Measurements from ENCODE around the gene COL20A1.

Gene COL20A1

DNA sequence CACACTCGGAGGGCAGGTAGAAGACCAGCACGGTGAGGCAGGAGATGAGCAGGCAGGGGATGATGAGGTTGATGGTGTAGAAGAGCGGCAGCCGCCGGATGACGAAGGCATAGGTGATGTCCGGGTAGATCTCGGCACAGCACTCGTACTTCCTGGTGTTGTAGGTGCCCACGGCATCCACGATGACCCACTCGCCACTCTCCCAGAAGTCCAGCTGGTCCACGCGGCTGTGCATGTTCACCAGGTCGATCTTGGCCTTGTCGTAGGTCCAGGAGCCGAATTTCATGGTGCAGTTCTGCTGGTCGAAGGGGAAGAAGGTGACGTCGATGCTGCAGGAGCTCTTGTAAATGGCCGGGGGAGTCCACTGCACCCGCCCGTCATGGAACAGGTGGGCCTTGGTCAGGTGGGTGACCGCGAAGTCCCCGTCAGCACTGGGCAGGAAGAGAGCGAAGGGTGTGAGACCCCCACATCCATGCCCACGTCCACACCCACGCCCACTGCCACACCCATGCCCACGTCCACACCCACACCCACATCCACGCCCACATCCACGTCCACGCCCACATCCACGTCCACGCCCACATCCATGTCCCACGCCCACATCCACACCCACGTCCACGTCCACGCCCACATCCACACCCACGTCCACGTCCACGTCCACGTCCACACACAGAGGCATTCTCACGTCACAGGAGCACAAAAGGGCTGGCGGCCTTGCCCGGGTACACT is 57.8 kb downstream of the COL20A1 start:
- Histone ChIP-seq H3K4me1 (ENCODE audit: control insufficient read depth, insufficient read depth, low read length) (peaks cover 11% of the 10 kb centered on the region), H3K27ac (ENCODE audit: insufficient read depth, low read depth, low read length, poor library complexity, severe bottlenecking) (no peak overlapping the region), H3K4me3 (ENCODE audit: insufficient read depth, low read depth, low read length) (no peak overlapping the region), H3K36me3 (ENCODE audit: control insufficient read depth, insufficient read depth, low read length) (no peaks in the 10 kb centered on the region), H3K9me3 (ENCODE audit: control insufficient read depth, low read length) (no peaks in the 10 kb centered on the region), H3K27me3 (ENCODE audit: control insufficient read depth, insufficient read depth, low read length, poor library complexity, severe bottlenecking) (no peaks in the 10 kb centered on the region)
- 82 to 86% methylated on average over 43 to 46 of the region's 46 CpGs for WGBS, 2 experiments

DNA sequence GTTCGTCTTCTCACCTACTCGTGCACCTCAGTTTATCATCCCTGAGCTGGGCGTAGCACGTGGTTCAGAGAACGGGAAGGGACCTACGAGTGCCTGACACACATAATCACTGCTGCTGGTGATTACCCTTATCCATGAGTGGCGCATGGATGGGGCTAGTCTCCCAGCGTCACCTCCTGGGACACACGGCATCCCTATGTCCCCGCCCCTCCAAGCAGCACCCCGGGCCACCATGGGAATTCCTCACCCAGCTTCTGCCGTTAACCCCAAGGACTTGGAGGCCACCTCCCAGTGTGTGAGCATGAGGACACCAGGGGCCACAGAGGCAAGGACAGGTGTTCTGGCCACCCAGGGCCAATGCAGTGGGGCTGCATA is 58.3 kb downstream of the COL20A1 start:
- Histone ChIP-seq H3K4me1 (ENCODE audit: control insufficient read depth, insufficient read depth, low read length) (peaks cover 11% of the 10 kb centered on the region), H3K4me3 (ENCODE audit: insufficient read depth, low read depth, low read length) (no peak overlapping the region), H3K36me3 (ENCODE audit: control insufficient read depth, insufficient read depth, low read length) (no peaks in the 10 kb centered on the region), H3K27ac (ENCODE audit: insufficient read depth, low read depth, low read length, poor library complexity, severe bottlenecking) (no peak overlapping the region), H3K9me3 (ENCODE audit: control insufficient read depth, low read length) (no peaks in the 10 kb centered on the region), H3K27me3 (ENCODE audit: control insufficient read depth, insufficient read depth, low read length, poor library complexity, severe bottlenecking) (no peaks in the 10 kb centered on the region)
- 86 to 88% methylated on average over 12 of the region's 12 CpGs for WGBS, 2 experiments

DNA sequence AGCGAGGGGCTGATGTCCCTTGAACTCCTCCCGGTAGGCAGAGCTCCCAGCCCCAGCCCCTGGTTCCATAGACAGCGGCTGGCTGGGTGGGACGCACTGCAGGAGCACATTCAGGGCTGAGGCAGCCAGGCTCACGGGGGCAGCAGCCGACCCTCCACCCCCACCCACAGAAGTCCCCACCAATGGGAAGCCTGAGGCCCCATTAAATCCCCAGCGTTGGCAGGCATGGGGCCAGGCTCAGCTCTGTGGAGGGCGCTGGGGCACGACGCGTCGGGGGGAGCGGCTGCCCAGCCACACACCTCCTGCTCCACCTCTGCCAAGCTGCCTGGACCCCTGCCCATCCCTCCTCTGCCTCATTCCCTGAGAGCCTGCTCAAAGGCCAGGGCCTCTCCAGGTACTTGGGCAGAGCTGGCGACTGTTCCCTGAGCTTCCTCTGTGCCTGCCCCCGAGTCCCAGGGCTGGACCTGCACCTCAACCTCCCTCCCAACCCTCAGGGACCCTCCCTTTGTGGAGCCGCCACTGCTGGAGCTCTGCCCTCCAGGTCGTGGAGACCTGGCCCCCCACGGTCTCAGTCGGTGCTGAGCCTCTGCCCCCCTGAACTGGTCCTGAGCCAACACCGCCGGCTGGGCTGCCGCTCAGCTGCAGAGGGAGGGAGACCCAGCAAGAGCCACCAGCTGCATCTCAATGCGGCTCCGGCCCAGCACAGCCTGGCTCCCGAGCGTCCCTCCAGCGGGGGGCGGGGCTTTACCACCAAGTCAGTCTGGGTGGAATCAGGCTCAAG is 59.0 kb downstream of the COL20A1 start:
- no peak overlapping the region for H3K27ac ChIP-seq (ENCODE audit: insufficient read depth, low read depth, low read length, poor library complexity, severe bottlenecking)
- H3K9me3 ChIP-seq (ENCODE audit: control insufficient read depth, low read length) = no peaks in the 10 kb centered on the region
- no peak overlapping the region for H3K4me3 ChIP-seq (ENCODE audit: insufficient read depth, low read depth, low read length)
- H3K36me3 ChIP-seq (ENCODE audit: control insufficient read depth, insufficient read depth, low read length) = no peaks in the 10 kb centered on the region
- 44 to 46% methylated on average over 28 of the region's 28 CpGs for WGBS, 2 experiments
- no peaks in the 10 kb centered on the region for H3K27me3 ChIP-seq (ENCODE audit: control insufficient read depth, insufficient read depth, low read length, poor library complexity, severe bottlenecking)
- peaks cover 11% of the 10 kb centered on the region for H3K4me1 ChIP-seq (ENCODE audit: control insufficient read depth, insufficient read depth, low read length)

DNA sequence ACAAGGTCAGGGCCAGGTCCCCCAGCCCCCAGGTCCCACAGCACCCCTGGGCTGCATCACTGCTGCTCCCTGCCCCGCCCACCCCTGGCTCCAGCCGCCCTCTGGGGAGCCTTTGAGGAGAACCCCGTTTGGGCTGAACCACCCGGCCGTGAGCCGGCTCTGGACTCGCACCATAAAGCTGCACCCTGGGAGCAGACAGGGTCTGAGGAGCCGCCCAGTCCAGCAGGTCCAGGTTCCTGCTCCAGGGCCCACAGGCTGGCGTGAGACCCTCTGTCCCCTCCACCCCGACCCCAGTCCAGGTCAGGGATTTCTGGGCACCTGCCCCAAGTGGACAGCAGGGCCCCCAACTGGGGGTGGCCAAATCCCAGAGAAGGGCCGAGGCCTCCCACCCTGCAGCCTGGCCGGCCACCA is 59.8 kb downstream of the COL20A1 start:
- no peaks in the 10 kb centered on the region for H3K9me3 ChIP-seq (ENCODE audit: control insufficient read depth, low read length)
- peaks cover 11% of the 10 kb centered on the region for H3K4me1 ChIP-seq (ENCODE audit: control insufficient read depth, insufficient read depth, low read length)
- no peak overlapping the region for H3K4me3 ChIP-seq (ENCODE audit: insufficient read depth, low read depth, low read length)
- no peaks in the 10 kb centered on the region for H3K27me3 ChIP-seq (ENCODE audit: control insufficient read depth, insufficient read depth, low read length, poor library complexity, severe bottlenecking)
- H3K36me3 ChIP-seq (ENCODE audit: control insufficient read depth, insufficient read depth, low read length) = no peaks in the 10 kb centered on the region
- WGBS, 2 experiments = 76 to 79% methylated on average over 12 of the region's 12 CpGs
- no peak overlapping the region for H3K27ac ChIP-seq (ENCODE audit: insufficient read depth, low read depth, low read length, poor library complexity, severe bottlenecking)

DNA sequence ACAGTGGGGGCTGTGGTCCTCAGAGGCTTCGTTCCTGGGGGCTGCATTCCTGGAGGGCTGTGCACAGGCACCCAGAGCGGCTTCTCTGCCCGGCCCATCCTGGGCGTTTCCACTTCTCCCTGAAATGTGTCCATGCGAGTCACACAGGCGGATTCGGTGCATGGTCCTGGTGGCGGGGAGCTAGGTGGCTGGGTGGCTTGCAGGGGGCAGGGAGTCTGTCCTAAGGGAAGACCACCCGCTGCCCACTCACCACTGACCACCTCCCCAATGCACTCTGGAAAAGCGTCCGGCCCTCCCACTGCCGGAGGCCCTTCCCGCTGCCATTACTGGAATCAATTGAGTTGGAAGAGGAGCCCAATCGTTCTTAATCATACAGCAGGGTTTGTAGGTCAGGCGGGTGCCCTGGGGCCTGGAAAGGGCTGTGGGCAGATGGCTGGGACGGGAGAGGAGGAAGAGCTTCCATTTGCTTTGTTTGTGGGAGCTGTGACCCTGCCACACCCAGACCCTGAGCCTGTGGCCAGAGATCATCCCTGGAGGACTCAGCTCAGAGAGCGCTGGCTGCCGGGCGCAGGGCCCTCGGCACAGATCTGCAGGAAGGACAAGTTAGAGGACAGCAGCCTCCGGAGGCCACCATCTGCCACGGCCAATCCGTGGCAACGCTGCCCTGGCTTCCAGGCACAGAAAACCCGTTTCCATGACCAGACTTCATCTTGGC is 61.8 kb downstream of the COL20A1 start:
- Histone ChIP-seq H3K4me3 (ENCODE audit: insufficient read depth, low read depth, low read length) (no peak overlapping the region), H3K36me3 (ENCODE audit: control insufficient read depth, insufficient read depth, low read length) (no peaks in the 10 kb centered on the region), H3K27ac (ENCODE audit: insufficient read depth, low read depth, low read length, poor library complexity, severe bottlenecking) (peak overlapping the region; percentile 8), H3K4me1 (ENCODE audit: control insufficient read depth, insufficient read depth, low read length) (peaks cover 11% of the 10 kb centered on the region), H3K9me3 (ENCODE audit: control insufficient read depth, low read length) (no peaks in the 10 kb centered on the region), H3K27me3 (ENCODE audit: control insufficient read depth, insufficient read depth, low read length, poor library complexity, severe bottlenecking) (peaks cover 6% of the 10 kb centered on the region)
- WGBS, 2 experiments = 93 to 95% methylated on average over 25 of the region's 25 CpGs

DNA sequence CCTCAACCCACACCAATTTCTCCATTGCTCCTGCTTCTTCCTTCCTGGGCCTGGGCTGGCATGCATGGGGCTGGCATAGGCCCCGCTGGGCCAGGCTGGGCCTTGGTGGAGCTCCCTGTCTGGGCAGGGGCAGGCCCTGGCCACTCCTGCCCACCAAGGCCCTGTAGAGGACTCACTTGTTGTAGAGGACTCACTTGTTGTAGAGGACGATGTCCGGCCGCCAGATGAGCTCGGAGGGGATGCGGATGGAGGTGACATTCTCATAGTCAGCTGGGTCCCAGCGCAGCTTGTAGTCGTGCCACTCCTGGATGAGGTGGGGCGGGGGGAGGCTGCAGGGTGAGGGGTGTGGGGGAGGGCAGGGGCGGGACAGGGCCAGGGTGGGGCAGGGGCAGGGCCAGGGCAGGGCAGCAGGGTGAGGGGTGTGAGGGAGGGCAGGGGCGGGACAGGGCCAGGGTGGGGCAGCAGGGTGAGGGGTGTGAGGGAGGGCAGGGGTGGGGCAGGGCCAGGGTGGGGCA is 62.9 kb downstream of the COL20A1 start:
- WGBS, 2 experiments = 91 to 95% methylated on average over 10 of the region's 11 CpGs
- no peaks in the 10 kb centered on the region for H3K36me3 ChIP-seq (ENCODE audit: control insufficient read depth, insufficient read depth, low read length)
- peaks cover 17% of the 10 kb centered on the region for H3K27me3 ChIP-seq (ENCODE audit: control insufficient read depth, insufficient read depth, low read length, poor library complexity, severe bottlenecking)
- no peak overlapping the region for H3K27ac ChIP-seq (ENCODE audit: insufficient read depth, low read depth, low read length, poor library complexity, severe bottlenecking)
- H3K4me1 ChIP-seq (ENCODE audit: control insufficient read depth, insufficient read depth, low read length) = peaks cover 15% of the 10 kb centered on the region
- no peaks in the 10 kb centered on the region for H3K9me3 ChIP-seq (ENCODE audit: control insufficient read depth, low read length)
- H3K4me3 ChIP-seq (ENCODE audit: insufficient read depth, low read depth, low read length) = no peak overlapping the region

DNA sequence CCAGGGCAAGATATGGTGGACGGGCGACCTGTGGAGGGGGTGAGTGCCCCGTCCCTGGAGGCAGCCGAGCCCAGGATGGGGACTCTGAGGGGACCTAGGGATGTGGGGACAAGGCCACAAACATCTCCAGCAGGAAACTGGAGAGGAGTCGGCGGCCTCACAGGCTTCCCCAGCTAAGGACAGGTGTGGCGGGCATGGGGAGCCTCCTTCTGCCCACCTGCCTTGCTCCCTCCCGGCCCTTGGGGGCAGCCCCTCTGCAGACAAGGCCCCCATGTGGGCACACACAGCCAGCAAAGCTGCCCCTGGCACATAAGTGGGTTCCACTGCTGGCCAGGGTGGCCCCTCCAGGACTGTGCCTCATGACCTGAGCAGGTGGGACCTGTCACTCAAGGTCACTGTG is 63.5 kb downstream of the COL20A1 start:
- Histone ChIP-seq H3K36me3 (ENCODE audit: control insufficient read depth, insufficient read depth, low read length) (no peaks in the 10 kb centered on the region), H3K4me1 (ENCODE audit: control insufficient read depth, insufficient read depth, low read length) (peaks cover 17% of the 10 kb centered on the region), H3K9me3 (ENCODE audit: control insufficient read depth, low read length) (no peaks in the 10 kb centered on the region), H3K27me3 (ENCODE audit: control insufficient read depth, insufficient read depth, low read length, poor library complexity, severe bottlenecking) (peaks cover 24% of the 10 kb centered on the region), H3K4me3 (ENCODE audit: insufficient read depth, low read depth, low read length) (no peak overlapping the region), H3K27ac (ENCODE audit: insufficient read depth, low read depth, low read length, poor library complexity, severe bottlenecking) (no peak overlapping the region)
- WGBS, 2 experiments = 94 to 95% methylated on average over 8 of the region's 8 CpGs

DNA sequence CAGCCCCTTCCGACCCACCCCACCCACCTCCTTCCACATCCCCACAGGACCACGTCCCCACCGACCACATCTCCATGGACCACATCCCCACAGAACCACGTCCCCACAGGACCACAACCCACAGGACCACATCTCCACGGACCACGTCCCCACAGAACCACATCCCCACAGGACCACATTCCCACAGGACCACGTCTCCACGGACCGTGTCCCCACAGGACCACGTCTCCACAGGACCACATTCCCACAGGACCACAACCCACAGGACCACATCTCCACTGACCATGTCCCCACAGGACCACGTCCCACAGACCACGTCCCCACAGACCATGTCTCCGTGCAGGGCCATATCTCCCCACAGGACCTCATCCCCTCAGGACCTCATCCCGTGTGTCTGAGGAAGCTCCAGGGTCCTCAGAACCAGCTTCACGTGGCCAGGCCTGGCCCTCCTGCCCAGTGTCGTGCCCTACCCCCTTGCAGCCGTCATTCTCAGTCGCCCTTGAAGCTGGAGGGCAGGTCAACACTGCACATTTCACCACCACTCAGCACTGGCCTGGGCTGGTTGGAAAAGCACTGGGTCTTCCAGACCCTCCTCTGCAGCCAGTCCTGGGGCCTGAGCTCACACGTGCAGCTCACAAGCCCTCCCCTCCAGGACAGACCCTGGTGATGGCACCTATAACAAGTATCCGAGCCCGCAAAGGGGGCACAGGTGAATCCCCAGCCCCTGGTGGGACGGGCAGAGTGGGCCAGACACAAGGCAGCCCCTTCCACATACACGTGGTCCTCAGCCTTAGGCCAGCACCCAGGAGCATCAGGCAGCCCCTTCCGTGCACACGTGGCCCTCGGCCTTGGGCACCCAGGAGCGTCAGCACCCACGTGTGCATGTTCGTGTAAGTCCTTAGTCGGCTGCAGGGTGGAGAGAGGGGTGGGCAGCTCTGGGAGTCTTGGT is 64.2 kb downstream of the COL20A1 start:
- H3K36me3 ChIP-seq (ENCODE audit: control insufficient read depth, insufficient read depth, low read length) = no peaks in the 10 kb centered on the region
- no peaks in the 10 kb centered on the region for H3K9me3 ChIP-seq (ENCODE audit: control insufficient read depth, low read length)
- no peak overlapping the region for H3K27ac ChIP-seq (ENCODE audit: insufficient read depth, low read depth, low read length, poor library complexity, severe bottlenecking)
- peaks cover 31% of the 10 kb centered on the region for H3K27me3 ChIP-seq (ENCODE audit: control insufficient read depth, insufficient read depth, low read length, poor library complexity, severe bottlenecking)
- no peak overlapping the region for H3K4me3 ChIP-seq (ENCODE audit: insufficient read depth, low read depth, low read length)
- H3K4me1 ChIP-seq (ENCODE audit: control insufficient read depth, insufficient read depth, low read length) = peaks cover 21% of the 10 kb centered on the region
- WGBS, 2 experiments = 86 to 87% methylated on average over 30 of the region's 30 CpGs
